SK-N-SH (cell line): ENCODE results near the gene MAPK12. TPM values are rescaled to one million over a fixed set of nuclear protein-coding genes. Genes with fewer than 3 reads are reported as not detected.

ENCODE experiments used
- CHD2 ChIP-seq: fragments of 150-350 bp; IDR thresholded peaks from 2 replicates; pipeline ENCODE4 v1.6.1; 2018; ENCODE audit warnings: low read length; ENCODE audit not compliant: partially characterized antibody
- EZH2phosphoT487 ChIP-seq: fragments of 200-600 bp; sonication (generic); IDR thresholded peaks from 2 replicates; pipeline ENCODE4 v1.6.1; 2017; ENCODE audit warnings: low read depth, mixed run types, mild to moderate bottlenecking, antibody characterized with exemption, moderate library complexity, borderline replicate concordance
- GATA2 ChIP-seq: sonication (generic); formaldehyde crosslinking; IDR thresholded peaks from 2 replicates; pipeline ENCODE4 v1.5.0; 2020; ENCODE audit warnings: mild to moderate bottlenecking, missing genetic modification reagents
- NFIC ChIP-seq: IDR thresholded peaks from 2 replicates; pipeline ENCODE4 v1.4.0; 2012; ENCODE audit warnings: borderline replicate concordance
- NRF1 ChIP-seq: IDR thresholded peaks from 2 replicates; pipeline ENCODE4 v1.6.1; 2012; ENCODE audit warnings: low read depth, mild to moderate bottlenecking, low read length
- RAD21 ChIP-seq: IDR thresholded peaks from 2 replicates; pipeline ENCODE4 v1.6.1; 2012; ENCODE audit warnings: mild to moderate bottlenecking, low read length
- REST ChIP-seq: IDR thresholded peaks from 2 replicates; pipeline ENCODE4 v1.6.1; 2012; ENCODE audit warnings: mild to moderate bottlenecking, low read depth, low read length, moderate library complexity
- RFX5 ChIP-seq: IDR thresholded peaks from 2 replicates; pipeline ENCODE4 v1.6.1; 2012; ENCODE audit warnings: mild to moderate bottlenecking, improper control_type of control experiment, low read length
- RXRA ChIP-seq: IDR thresholded peaks from 2 replicates; pipeline ENCODE4 v1.4.0; 2012; ENCODE audit warnings: low read depth, mild to moderate bottlenecking, borderline replicate concordance
- SIN3A ChIP-seq: IDR thresholded peaks from 2 replicates; pipeline ENCODE4 v1.6.1; 2012; ENCODE audit warnings: low read depth, mild to moderate bottlenecking, low read length, moderate library complexity, borderline replicate concordance
- SMC3 ChIP-seq: IDR thresholded peaks from 2 replicates; pipeline ENCODE4 v1.6.1; 2012; ENCODE audit warnings: low read depth, low read length, improper control_type of control experiment
- TCF12 ChIP-seq: IDR thresholded peaks from 2 replicates; pipeline ENCODE4 v1.4.0; 2012
- TEAD4 ChIP-seq: IDR thresholded peaks from 2 replicates; pipeline ENCODE4 v1.4.0; 2012; ENCODE audit warnings: mild to moderate bottlenecking, borderline replicate concordance; ENCODE audit not compliant: insufficient read depth
- YY1 ChIP-seq: IDR thresholded peaks from 2 replicates; pipeline ENCODE4 v1.4.0; 2012; ENCODE audit warnings: low read depth, mild to moderate bottlenecking
- ZBTB33 ChIP-seq: IDR thresholded peaks from 2 replicates; pipeline ENCODE4 v1.4.0; 2012; ENCODE audit warnings: low read depth, borderline replicate concordance
- polyA plus RNA-seq, 3 experiments: library from polyadenylated mRNA; depleted of rRNA; stranded (reverse); fragments of >200 nt; gene quantifications; 2 replicates each; pipeline ENCODE4 v1.2.3, GENCODE V29; 2012
- TF ChIP-seq, protein P1 (sequence below): IDR thresholded peaks from 2 replicates; pipeline ENCODE4 v1.4.0; 2012; ENCODE audit warnings: low read depth
- TF ChIP-seq, protein P2 (sequence below): fragments of 150-350 bp; IDR thresholded peaks from 2 replicates; pipeline ENCODE4 v1.6.1; 2017; ENCODE audit warnings: antibody characterized with exemption, low read length, low read depth, borderline replicate concordance
- TF ChIP-seq, protein P3 (sequence below): IDR thresholded peaks from 2 replicates; pipeline ENCODE4; 2012

Gene MAPK12
- polyA plus RNA-seq, 1 of the 3 experiments (the other 2 are of a cell fraction): 118 TPM

DNA sequence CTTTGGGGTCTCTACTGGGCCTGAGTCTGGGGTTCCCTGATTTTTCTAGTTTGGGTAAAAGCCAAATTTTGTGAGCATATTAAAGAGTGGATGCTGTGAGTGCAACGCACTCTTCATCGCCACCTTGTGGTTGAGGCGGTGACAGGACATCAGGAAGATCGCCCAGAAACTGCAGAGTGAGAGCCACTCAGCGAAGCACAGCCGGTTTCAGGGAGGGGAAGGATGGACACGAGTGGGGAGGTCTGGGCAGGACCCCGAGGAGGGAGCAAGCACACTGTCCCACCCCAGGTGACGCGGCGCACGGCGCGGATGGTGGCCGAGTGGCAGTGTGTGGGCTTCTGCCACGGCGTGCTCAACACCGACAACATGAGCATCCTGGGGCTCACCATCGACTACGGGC lies 51.6 kb downstream of the MAPK12 start (continued):
- TF ChIP-seq YY1 (no peak), EZH2phosphoT487 (no peak), SIN3A (no peak), ZBTB33 (no peak), RAD21 (peak; percentile 73), REST (no peak), SMC3 (peak; percentile 85), CHD2 (peak; percentile 13), NFIC (no peak), RXRA (no peak), TCF12 (no peak), RFX5 (no peak), NRF1 (no peak), GATA2 (CRISPR knock-in tag) (no peak), TEAD4 (no peak)
- TF ChIP-seq, protein P1, sequence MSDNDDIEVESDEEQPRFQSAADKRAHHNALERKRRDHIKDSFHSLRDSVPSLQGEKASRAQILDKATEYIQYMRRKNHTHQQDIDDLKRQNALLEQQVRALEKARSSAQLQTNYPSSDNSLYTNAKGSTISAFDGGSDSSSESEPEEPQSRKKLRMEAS: no peak
- TF ChIP-seq, protein P2, sequence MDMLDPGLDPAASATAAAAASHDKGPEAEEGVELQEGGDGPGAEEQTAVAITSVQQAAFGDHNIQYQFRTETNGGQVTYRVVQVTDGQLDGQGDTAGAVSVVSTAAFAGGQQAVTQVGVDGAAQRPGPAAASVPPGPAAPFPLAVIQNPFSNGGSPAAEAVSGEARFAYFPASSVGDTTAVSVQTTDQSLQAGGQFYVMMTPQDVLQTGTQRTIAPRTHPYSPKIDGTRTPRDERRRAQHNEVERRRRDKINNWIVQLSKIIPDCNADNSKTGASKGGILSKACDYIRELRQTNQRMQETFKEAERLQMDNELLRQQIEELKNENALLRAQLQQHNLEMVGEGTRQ: no peak
- TF ChIP-seq, protein P3, sequence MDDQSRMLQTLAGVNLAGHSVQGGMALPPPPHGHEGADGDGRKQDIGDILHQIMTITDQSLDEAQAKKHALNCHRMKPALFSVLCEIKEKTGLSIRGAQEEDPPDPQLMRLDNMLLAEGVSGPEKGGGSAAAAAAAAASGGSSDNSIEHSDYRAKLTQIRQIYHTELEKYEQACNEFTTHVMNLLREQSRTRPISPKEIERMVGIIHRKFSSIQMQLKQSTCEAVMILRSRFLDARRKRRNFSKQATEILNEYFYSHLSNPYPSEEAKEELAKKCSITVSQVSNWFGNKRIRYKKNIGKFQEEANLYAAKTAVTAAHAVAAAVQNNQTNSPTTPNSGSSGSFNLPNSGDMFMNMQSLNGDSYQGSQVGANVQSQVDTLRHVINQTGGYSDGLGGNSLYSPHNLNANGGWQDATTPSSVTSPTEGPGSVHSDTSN: no peak
- TF ChIP-seq, all 33 proteins: peak for 4
